Thyroid gland (tissue), 4 donors: ENCODE data around the gene DOLPP1.

ENCODE experiments used
- POLR2A ChIP-seq, 2 donors: fragments of 450-650 bp; IDR thresholded peaks; one replicate each; pipeline ENCODE4 v1.6.1; 2017; ENCODE audit warnings: antibody characterized with exemption in 2 of 2, mild to moderate bottlenecking in 2 of 2, moderate library complexity in 1 of 2
- TF ChIP-seq, protein P1 (sequence below), 6 experiments: fragments of 200-600 bp in 3 of 6; fragments of 450-650 bp in 3 of 6; sonication (generic) in 3 of 6; IDR thresholded peaks; one replicate each; pipeline ENCODE4 v1.5.1; 2016 to 2019; ENCODE audit warnings: antibody characterized with exemption in 6 of 6, mild to moderate bottlenecking in 2 of 6, inconsistent platforms in 1 of 6, moderate library complexity in 1 of 6

GRCh38 chr9:129104051-129104450, 23.1 kb downstream of the DOLPP1 start:
- TF ChIP-seq, protein P1, sequence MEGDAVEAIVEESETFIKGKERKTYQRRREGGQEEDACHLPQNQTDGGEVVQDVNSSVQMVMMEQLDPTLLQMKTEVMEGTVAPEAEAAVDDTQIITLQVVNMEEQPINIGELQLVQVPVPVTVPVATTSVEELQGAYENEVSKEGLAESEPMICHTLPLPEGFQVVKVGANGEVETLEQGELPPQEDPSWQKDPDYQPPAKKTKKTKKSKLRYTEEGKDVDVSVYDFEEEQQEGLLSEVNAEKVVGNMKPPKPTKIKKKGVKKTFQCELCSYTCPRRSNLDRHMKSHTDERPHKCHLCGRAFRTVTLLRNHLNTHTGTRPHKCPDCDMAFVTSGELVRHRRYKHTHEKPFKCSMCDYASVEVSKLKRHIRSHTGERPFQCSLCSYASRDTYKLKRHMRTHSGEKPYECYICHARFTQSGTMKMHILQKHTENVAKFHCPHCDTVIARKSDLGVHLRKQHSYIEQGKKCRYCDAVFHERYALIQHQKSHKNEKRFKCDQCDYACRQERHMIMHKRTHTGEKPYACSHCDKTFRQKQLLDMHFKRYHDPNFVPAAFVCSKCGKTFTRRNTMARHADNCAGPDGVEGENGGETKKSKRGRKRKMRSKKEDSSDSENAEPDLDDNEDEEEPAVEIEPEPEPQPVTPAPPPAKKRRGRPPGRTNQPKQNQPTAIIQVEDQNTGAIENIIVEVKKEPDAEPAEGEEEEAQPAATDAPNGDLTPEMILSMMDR (IDR thresholded peaks at IDR 0.05): no peak
- TF ChIP-seq POLR2A (IDR thresholded peaks at IDR 0.05): no peak
